Measurements from ENCODE around the gene CAPN10. TPM values are rescaled to one million over a fixed set of nuclear protein-coding genes. Genes with fewer than 3 reads are reported as not detected.
A peak's percentile ranks its signal among the peaks of the same experiment; 100 is the strongest.

The CAPN10 gene
- total RNA-seq, 1 donor from 2014 or later: 67.2 TPM

GRCh38 chr2:240551811-240552210, 34.7 kb upstream of the CAPN10 start:
- peaks cover 12% of the 10 kb centered on the region for H3K9me3 Mint-ChIP-seq (ENCODE audit: low read depth)
- no peak for TF ChIP-seq CTCF (IDR thresholded peaks at IDR 0.05; ENCODE audit: unreplicated experiment)
- no peaks in the 10 kb centered on the region for H3K4me1 Mint-ChIP-seq (ENCODE audit: low read depth)
- H3K36me3 Mint-ChIP-seq (ENCODE audit: insufficient read depth): peaks cover 26% of the 10 kb centered on the region
- DNase-seq (ENCODE audit: low spot score, unreplicated experiment): no peak
- H3K27me3 Mint-ChIP-seq: no peaks in the 10 kb centered on the region
- no peak overlapping the region for H3K4me3 Mint-ChIP-seq (ENCODE audit: low read depth)
- H3K27ac Mint-ChIP-seq: no peak overlapping the region

DNA sequence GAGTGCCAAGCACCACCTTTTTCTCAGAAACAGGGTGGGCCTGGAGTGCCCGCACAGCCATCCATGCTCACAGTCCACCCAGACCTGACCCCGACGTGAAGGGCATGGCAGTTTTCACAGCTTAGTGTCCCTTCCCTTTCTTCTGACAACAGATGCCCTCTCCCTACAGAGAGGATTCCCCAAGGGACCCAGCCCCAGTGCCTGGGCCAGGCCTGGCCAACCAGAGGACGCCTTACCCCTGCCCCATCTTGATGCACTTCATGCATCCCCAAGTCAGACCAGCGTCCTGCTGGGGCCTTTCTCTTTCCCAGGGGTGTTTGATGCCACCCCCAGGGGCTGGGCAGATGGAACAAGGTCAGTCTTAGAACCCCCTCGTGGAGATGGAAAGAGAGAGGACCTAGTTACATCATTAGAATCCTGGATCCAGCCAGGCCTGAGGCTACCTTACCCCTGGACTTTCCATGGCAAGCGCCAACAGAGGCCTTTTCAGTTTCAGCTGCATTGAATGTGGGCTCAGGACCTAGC, 32.5 kb upstream of the CAPN10 start:
- Mint-ChIP-seq H3K36me3 (ENCODE audit: insufficient read depth) (peaks cover 20% of the 10 kb centered on the region), H3K27me3 (peaks cover 3% of the 10 kb centered on the region), H3K4me1 (ENCODE audit: low read depth) (peaks cover 2% of the 10 kb centered on the region), H3K9me3 (ENCODE audit: low read depth) (peaks cover 12% of the 10 kb centered on the region), H3K27ac (no peak overlapping the region), H3K4me3 (ENCODE audit: low read depth) (no peak overlapping the region)
- no peak for TF ChIP-seq CTCF (IDR thresholded peaks at IDR 0.05; ENCODE audit: unreplicated experiment)
- DNase-seq (ENCODE audit: low spot score, unreplicated experiment): no peak

GRCh38 chr2:240554767-240555493, 31.6 kb upstream of the CAPN10 start:
- peaks cover 3% of the 10 kb centered on the region for H3K27me3 Mint-ChIP-seq
- H3K4me1 Mint-ChIP-seq (ENCODE audit: low read depth): peaks cover 2% of the 10 kb centered on the region
- H3K4me3 Mint-ChIP-seq (ENCODE audit: low read depth): no peak overlapping the region
- no peak for DNase-seq (ENCODE audit: low spot score, unreplicated experiment)
- H3K27ac Mint-ChIP-seq: no peak overlapping the region
- peaks cover 20% of the 10 kb centered on the region for H3K36me3 Mint-ChIP-seq (ENCODE audit: insufficient read depth)
- no peak for TF ChIP-seq CTCF (IDR thresholded peaks at IDR 0.05; ENCODE audit: unreplicated experiment)
- peaks cover 12% of the 10 kb centered on the region for H3K9me3 Mint-ChIP-seq (ENCODE audit: low read depth)

DNA sequence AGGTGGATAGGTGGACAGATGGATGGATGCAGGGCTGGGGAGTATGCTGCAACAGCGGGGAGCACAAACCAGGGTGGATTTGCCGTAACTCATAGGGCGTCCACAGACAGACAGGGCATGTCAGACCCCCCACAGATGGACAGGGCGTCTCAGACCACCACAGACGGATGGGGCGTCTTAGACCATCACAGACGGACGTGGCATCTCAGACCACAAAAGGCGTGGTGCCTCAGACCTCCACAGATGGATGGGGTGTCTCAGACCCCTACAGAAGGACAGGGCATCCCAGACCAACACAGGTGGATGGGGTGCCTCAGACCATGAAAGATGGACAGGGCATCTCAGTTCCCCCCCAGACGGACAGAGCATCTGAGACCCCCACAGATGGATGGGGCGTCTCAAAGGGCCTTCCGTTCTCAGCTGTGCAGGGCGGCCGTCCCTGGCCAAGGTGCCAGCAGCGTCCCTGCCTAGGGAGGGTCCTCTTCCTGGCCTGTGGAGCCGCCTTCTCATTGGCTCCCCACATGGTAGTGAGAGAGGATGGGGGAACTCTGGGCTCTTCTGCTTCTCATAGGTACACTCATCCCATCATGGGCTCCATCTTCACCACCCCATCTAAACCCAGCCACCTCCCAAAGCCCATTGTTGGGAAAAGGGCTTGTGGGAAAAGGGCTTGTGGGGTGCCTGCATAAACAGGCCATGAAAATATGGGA, 30.8 kb upstream of the CAPN10 start:
- H3K27ac Mint-ChIP-seq: no peak overlapping the region
- peaks cover 16% of the 10 kb centered on the region for H3K36me3 Mint-ChIP-seq (ENCODE audit: insufficient read depth)
- H3K9me3 Mint-ChIP-seq (ENCODE audit: low read depth): peaks cover 11% of the 10 kb centered on the region
- peaks cover 3% of the 10 kb centered on the region for H3K27me3 Mint-ChIP-seq
- DNase-seq (ENCODE audit: low spot score, unreplicated experiment): no peak
- TF ChIP-seq CTCF (IDR thresholded peaks at IDR 0.05; ENCODE audit: unreplicated experiment): no peak
- peaks cover 2% of the 10 kb centered on the region for H3K4me1 Mint-ChIP-seq (ENCODE audit: low read depth)
- H3K4me3 Mint-ChIP-seq (ENCODE audit: low read depth): no peak overlapping the region

GRCh38 chr2:240556553-240557100, 29.9 kb upstream of the CAPN10 start:
- Mint-ChIP-seq H3K4me3 (ENCODE audit: low read depth) (no peak overlapping the region), H3K27ac (no peak overlapping the region), H3K36me3 (ENCODE audit: insufficient read depth) (peaks cover 7% of the 10 kb centered on the region), H3K27me3 (peaks cover 3% of the 10 kb centered on the region), H3K9me3 (ENCODE audit: low read depth) (peaks cover 4% of the 10 kb centered on the region), H3K4me1 (ENCODE audit: low read depth) (peaks cover 7% of the 10 kb centered on the region)
- no peak for DNase-seq (ENCODE audit: low spot score, unreplicated experiment)
- peak; percentile 49 for TF ChIP-seq CTCF (IDR thresholded peaks at IDR 0.05; ENCODE audit: unreplicated experiment)
